Adipose tissue (tissue), 3 donors: ENCODE results near the gene CDX2. TPM values are rescaled to one million over a fixed set of nuclear protein-coding genes. Genes with fewer than 3 reads are reported as not detected.

Source experiments
- H3K27ac ChIP-seq: one replicate; pipeline ENCODE4 v1.5.1; 2013; ENCODE audit warnings: low read depth, low read length
- WGBS, 3 donors: extraction: QIAGEN DNeasy Blood & Tissue Kit; methylation state at CpG; one replicate each; pipeline ENCODE4 v1.1.7; 2013; 5-methylcytosine and 5-hydroxymethylcytosine counted together
- polyA plus RNA-seq, 3 donors: library from polyadenylated mRNA; stranded (reverse); fragments of 200-250 nt; gene quantifications; one replicate each; pipeline ENCODE4 v1.2.3, GENCODE V29; 2013
- donor health status: healthy with polysubstance abuse.
- donor health status: Bipolar disorder and iron deficiency.
- donor health status: healthy.

Gene CDX2
- polyA plus RNA-seq, 3 donors, result 0.28 to 3.2 TPM; not detected in 1

- no peak overlapping the region for H3K27ac ChIP-seq
- 5 to 8% (median 8%) methylated on average over 50 to 54 of the region's 54 CpGs for WGBS, 3 donors
Measured at GRCh38 chr13:27980280-27980998, 11.3 kb upstream of the CDX2 start.

GRCh38 chr13:27979765-27980279 is 10.7 kb upstream of the CDX2 start:
- WGBS, 3 donors, result 5 to 24% (median 8%) methylated on average over 15 of the region's 15 CpGs
- H3K27ac ChIP-seq, result no peak overlapping the region

- 7 to 36% (median 9%) methylated on average over 15 of the region's 15 CpGs for WGBS, 3 donors
- H3K27ac ChIP-seq, result no peak overlapping the region
Measured at GRCh38 chr13:27979001-27979643, 10.0 kb upstream of the CDX2 start.

- 3% methylated on average over 53 to 65 of the region's 65 CpGs for WGBS, 3 donors
- no peak overlapping the region for H3K27ac ChIP-seq
Measured at GRCh38 chr13:27978301-27978968, 9.3 kb upstream of the CDX2 start.

- 1 to 4% (median 3%) methylated on average over 73 to 80 of the region's 80 CpGs for WGBS, 3 donors
Measured at GRCh38 chr13:27977476-27978300, 8.6 kb upstream of the CDX2 start.

DNA sequence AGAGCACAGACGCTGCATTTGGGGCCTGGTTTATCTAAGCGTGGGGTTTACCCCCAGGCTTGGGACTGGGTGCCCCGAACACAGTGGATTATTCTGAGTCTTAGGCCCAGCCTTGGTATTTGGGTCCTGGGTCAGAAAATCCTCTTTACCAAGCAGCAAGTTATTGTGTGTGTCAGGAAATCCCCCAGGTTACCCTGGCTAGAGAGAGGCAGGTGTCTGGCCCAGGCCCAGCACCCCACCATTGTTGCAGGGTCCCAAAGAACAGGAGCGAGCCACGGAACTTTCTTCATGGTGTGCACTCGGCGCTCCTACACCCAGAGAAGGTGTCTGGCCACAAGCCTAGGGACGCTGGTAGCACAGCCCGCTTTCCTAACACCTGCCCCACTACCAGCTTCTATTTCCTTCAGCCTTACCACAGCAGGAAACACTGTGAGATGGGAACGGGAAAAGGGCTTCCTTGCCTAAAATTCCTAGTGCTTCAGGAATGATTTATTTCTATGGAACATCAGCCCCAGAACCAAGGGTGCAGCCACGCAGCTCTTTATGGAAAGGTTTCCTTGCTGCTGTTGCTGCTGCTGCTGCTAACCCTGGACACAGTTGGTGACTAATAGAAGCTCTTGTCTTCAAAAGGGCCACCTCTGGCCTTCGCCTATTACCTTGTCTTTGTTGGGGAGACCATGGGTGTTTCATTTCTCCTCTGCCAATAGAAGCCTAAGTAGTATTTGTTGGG is 7.4 kb upstream of the CDX2 start:
- no peak overlapping the region for H3K27ac ChIP-seq
- 11 to 56% (median 16%) methylated on average over 12 of the region's 12 CpGs for WGBS, 3 donors

More at GRCh38 chr13:27977476-27978300, 8.6 kb upstream of the CDX2 start:
- no peak overlapping the region for H3K27ac ChIP-seq

DNA sequence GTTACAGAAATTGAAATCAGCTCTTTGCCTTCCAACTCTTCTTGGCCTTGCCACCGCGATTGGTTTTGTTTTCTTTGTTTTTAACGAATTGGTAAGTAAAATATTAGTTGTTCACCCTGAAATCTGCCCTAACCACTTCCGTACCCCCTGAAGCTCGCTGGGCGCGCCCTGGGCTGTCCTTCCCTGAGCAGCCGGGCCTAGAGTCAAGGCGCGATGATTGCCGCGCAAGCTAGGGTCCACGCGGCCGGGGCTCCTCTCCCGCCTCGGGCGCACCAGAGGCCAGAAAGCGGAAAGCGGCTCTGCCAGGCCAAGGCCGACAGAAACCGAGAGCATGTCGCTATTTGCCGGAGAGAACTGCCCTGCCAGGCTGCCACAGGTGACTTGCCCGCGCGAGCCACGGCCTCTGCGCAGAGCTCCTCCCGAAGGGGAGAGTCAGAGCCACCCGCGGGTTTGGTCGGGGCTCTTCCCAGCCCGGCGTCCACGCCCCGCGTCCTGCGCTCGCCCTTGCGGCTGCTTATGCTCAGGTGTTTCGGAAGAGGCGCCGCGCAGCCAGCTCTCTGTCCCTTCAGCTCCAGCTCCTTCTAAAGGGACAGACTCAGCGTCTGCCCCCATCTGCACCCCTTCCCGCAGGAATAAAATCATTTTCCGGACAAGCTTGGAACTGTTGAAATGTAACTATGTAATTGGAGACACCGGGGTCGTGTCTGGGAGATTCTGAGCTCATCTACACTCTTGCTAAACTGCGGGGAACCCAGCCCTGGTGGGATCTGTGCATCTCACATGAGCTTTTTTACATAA is 6.6 kb upstream of the CDX2 start:
- 2 to 28% (median 3%) methylated on average over 43 to 51 of the region's 51 CpGs for WGBS, 3 donors
- no peak overlapping the region for H3K27ac ChIP-seq

- 11 to 48% (median 13%) methylated on average over 7 of the region's 7 CpGs for WGBS, 3 donors
- no peak overlapping the region for H3K27ac ChIP-seq
Measured at GRCh38 chr13:27973961-27974662, 5.0 kb upstream of the CDX2 start.

DNA sequence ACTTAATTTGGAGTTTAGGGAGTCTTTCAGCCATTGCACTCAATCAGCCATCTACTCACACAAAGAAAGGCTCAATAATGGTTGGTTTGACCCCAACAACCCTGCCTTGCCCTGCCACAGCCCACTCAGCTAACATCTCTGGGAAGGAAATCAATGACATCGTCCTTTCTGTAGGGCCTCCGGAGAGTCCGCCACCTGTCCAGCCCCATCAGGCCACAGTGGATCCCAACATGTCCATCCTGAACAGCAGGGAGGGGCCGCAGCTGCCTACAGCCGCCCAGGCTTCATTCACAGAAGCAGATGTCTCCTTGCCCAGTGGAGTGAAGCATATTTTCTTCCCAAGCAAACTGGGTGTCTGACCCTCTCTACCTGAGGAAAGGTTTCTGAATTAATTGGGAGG is 4.2 kb upstream of the CDX2 start:
- no peak overlapping the region for H3K27ac ChIP-seq
- 35 to 63% (median 44%) methylated on average over 5 of the region's 5 CpGs for WGBS, 3 donors

DNA sequence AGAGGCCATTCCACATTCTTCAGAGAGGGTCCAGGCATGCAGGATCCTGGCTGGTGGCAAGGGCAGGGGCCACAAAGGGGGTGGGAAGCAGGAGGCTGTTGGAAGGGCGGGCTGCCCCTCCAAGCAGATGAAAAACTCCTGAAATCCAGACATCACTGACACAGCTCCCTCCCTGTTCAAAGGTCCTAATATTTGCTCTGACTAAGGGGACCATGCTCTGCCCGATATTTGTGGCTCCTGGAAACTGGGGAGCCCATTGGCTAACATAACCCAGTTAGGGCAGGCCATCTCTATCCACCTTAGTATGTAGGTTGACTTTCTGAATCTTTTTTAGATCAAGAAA is 3.3 kb upstream of the CDX2 start:
- WGBS, 3 donors, result 73 to 75% (median 73%) methylated on average over 2 of the region's 2 CpGs
- H3K27ac ChIP-seq, result no peak overlapping the region

DNA sequence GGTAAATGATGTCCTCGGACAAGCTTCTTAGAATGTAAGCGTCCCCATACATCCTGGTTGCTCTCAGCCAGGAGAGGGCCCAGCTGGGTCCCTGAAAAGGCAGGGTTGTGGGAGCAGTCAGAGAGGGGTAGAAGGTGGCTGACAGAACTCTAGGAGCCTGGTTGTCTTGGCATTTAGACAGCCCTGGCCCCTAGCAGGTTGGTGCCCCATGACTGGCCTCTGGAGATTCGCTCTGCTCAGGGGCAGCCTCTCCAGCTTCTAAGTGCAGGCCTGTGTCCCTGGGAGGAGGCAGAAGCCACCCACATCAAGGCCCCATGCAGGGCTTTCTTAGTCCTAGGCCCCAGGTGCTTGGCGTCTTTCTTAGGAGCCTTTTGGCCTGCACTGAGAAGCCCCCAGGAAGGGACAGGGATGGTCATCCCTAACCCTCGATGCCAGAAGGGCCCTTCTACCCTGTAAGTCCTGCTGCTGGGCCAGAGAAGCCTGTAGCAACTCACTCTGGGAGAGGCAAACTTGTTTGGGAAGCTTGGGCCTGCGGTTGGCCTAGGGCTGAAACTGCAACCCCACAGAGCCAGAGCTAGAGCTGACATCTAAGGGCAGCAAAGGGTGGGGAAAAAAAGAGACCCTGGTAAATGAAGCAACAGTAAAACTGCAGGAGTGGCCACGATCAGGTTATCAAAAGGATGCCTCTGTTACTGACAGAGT is 2.8 kb upstream of the CDX2 start:
- H3K27ac ChIP-seq, result no peak overlapping the region
- 58 to 71% (median 69%) methylated on average over 7 of the region's 7 CpGs for WGBS, 3 donors

- H3K27ac ChIP-seq, result no peak overlapping the region
- 24 to 74% (median 38%) methylated on average over 13 of the region's 13 CpGs for WGBS, 3 donors
Measured at GRCh38 chr13:27971236-27971645, 2.1 kb upstream of the CDX2 start.

GRCh38 chr13:27970382-27971235 is 1.5 kb upstream of the CDX2 start:
- WGBS, 3 donors, result 5 to 36% (median 5%) methylated on average over 53 of the region's 53 CpGs

GRCh38 chr13:27969866-27970229 is 733 bp upstream of the CDX2 start:
- 15 to 61% (median 21%) methylated on average over 7 of the region's 7 CpGs for WGBS, 3 donors
- H3K27ac ChIP-seq, result no peak overlapping the region

More at GRCh38 chr13:27970382-27971235, 1.5 kb upstream of the CDX2 start:
- H3K27ac ChIP-seq, result no peak overlapping the region

- WGBS, 3 donors, result 1 to 2% (median 1%) methylated on average over 72 to 86 of the region's 86 CpGs
- H3K27ac ChIP-seq, result no peak overlapping the region
Measured at GRCh38 chr13:27968316-27969081, 616 bp downstream of the CDX2 start.
